HG03378 (cell line): Measurements from ENCODE around the gene KCNQ1.

ENCODE experiments used
- ATAC-seq: cut with Tn5 transposase; IDR thresholded peaks from one replicate; pipeline ENCODE4 v1.9.1; 2021; ENCODE audit warnings: mild to moderate bottlenecking, moderate library complexity; ENCODE audit not compliant: unreplicated experiment

The KCNQ1 gene

DNA sequence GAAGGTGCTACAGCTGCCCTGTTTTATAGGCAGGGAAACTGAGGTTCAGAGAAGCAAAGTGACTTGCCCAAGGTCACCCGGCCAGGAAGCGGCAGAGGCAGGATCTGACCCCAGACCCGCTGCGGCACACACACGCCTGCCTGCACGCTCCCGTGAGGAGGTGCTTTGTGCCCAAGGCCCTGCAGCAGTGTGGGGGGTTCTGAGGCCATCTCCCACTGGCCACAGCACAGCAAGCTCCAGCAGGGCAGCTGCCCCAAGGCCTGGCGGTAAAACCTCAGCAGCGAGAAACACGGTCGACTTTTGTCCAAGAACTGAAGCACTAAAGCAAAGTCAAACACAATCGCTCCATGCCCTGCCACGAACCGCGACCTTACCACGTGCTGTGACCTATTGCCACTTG lies 398.1 kb downstream of the KCNQ1 start:
- no peak for ATAC-seq

DNA sequence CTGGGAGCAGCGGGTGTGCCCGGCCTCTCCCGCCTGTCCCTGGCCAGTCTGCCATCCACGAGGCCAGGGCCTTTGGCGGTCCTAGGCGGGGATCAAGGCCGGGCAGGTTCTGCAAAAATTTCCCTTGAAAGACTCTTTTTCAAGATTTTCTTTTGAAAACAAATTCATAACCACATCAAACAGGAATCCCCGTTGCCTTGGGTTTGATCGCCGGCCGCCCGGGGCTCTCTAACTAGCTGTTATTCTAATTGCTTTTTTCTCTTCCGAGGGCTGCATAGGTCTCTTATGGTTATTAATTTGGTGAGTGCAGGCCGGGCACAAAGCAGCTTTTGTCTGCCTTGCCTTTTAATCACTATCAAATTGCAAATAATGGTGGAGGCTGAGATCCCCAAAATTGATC lies 398.7 kb downstream of the KCNQ1 start:
- ATAC-seq = no peak

DNA sequence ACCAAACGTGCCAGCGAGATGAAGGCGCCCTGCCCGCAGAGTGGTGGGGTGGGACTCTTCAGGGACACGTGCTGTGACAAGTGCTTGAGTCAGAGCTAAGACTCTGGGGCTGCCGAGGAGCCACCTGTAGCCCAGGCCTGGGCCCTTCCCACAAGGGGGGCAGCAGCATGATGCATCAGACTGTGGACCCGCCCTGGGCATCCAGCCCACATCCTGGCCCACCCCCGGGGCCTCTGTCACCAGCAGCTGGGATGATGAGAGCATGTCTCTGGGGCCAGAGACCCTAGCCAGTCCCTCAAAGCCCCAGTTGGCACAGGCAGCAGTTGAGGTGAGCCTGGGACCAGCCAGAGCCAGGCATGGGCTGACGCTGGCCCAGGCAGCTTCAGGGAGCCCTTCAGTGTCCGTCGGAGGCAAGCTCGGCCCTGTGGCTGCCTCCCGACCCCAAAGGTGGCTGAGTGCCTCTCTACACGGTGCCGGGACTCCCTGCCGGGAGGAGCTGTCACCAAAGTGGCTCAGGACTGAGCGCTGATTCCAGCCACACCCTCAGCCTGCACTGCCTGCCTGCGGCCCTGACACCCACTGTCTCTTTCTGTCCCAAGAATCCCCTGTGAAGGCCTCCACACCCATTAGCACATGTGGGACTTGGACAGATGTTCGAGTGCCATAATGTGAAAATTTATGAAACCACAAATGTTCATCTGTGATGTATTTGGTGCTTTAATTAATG lies 399.5 kb downstream of the KCNQ1 start:
- ATAC-seq = no peak

DNA sequence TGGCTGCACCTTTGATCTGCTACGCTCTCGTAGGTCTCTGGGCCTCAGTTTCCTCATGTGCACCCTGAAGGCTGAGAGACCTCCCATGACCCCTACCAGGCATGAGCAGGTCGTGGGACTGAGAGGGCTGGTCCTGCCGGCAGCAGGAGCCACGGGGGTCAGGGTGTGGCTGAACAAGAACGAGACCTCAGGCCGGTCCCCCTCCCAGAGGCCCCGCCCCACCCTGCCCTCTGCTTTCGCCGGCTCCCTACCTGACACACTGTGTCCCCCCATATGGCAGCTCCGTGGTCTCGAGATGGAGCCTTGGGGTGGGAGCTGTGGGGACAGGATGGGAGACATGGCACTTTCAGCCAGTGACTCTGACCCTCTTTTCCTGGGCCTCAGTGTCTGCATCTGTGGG lies 400.2 kb downstream of the KCNQ1 start:
- no peak for ATAC-seq

DNA sequence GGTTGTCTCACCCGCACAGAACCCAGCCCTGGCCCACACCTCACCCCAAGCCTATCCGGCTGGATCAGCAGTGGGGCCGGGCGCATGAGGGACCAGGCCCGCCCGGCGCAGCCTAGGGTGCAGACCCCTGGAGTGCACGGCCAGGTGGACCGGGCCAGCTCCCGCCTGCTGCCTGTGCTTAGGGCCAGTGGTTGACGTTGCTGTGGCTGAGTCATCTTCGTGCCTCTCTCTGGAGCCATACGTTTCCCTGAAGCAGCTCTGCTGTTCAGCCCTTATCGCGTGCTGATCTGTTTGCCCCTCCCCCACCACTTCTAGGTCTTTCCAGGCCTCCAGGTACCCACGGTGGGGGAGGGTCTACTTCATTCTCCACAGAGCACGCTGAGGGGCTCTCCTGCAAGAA lies 401.2 kb downstream of the KCNQ1 start:
- no peak for ATAC-seq

DNA sequence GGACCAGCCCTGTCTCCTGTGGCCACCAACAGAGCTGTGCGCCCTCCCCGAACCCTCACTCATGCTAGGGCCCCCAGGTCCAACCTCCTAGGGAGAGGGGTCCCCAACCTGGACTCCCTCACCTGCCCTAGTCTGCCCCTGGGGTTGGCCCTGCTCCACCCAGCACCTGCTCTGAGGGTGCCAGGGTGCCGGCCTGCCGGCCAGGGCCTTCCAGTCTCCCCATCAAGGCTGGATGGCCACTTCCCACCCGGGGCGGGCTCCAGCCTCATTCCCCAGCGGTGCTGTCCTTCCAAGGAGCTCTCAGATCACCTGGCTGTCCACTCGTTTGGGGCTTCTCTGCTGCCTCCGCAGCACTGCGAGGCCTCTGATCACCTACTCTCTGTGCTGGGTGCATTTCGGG lies 401.7 kb downstream of the KCNQ1 start:
- no peak for ATAC-seq

DNA sequence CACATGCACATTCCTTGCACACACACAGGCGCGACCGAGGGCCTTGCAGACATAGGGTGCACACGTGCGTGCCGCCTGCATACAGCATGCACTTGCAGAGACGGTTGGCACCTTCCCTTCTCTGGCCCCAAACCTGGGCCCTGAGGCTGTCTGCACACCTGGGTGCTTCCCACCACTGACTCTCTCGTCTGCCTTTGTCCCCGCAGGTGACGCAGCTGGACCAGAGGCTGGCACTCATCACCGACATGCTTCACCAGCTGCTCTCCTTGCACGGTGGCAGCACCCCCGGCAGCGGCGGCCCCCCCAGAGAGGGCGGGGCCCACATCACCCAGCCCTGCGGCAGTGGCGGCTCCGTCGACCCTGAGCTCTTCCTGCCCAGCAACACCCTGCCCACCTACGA lies 402.8 kb downstream of the KCNQ1 start:
- no peak for ATAC-seq

DNA sequence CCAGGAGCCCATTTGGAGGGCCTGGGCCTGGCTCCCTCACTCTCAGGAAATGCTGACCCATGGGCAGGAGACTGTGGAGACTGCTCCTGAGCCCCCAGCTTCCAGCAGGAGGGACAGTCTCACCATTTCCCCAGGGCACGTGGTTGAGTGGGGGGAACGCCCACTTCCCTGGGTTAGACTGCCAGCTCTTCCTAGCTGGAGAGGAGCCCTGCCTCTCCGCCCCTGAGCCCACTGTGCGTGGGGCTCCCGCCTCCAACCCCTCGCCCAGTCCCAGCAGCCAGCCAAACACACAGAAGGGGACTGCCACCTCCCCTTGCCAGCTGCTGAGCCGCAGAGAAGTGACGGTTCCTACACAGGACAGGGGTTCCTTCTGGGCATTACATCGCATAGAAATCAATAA lies 403.7 kb downstream of the KCNQ1 start:
- no peak for ATAC-seq

DNA sequence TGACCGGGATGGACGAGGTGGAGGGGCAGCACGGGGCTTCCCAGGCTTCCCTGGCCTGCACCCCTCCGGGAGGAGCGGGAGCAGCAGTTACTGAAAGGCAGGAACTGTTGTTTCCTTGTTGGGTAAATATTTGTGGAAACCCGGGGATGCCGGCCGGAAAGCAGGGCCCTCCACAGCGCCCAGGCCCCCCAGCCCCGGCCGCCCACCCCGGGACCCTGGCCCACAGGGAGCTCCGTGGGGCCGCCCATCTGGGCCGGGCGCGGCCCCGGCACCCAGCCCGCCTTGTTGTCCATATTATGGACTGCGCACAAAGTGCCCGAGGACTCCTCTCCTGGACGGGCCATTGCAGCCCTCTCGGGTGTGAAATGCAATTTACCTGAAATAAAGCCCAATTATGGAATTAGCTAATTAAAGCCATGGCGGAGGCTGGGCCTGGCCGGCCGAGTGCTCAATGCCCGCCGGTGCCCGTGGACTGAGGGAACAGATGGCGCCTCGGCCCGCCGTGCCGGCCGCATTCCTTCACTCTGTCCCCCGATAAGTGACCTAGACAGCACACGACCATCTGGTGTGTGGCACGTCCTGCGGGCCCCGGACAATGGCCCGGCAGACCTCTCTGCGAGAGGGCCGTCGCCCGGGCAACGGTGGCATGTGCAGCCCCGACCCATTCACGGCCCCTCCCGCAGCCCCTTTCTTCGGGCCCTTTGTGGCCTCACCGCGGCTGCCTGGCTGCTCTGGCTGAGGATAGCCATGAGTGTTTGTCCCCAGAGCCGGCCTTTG lies 405.4 kb downstream of the KCNQ1 start:
- no peak for ATAC-seq

DNA sequence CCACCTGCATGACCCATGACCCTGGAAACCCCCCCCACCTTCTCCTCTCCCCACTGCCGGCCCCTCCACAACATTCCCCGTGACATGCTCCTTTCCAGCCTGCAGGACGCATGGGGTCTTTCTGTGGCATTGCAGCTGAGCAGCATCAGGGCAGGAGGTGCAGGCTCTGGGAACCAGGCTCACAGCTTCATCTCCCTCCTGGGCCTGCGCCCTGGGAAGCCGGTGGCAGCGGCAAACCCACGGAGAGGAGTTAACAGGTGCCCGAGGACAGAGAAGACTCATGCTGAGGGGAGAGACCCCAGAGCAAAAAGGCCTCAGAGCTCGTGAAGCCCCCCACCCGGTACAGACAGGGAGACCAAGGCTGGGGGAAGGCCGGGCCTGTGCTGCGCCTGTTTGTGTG lies 408.6 kb downstream of the KCNQ1 start:
- ATAC-seq = no peak

DNA sequence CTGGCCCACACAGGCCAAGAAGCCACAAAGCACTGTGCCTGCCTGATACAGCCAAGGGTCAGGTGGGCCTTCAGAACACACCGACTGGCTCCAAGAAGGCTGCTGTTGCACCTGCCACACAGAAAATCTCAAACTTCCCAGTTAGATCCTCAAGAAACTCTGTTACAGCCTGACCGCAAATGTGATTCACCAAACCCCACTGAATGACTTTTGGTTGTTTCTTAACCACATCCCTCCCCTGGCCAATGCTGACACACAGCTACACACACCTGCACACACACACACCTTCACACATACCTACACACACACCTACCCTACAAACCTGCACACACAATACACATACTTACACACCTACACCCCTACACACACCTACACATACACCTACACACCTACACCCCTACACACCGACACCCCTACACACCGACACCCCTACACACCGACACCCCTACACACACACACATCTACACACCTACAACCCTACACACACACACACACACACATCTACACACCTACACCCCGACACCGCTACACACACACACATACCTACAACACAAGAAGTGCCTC lies 409.3 kb downstream of the KCNQ1 start:
- ATAC-seq = no peak

DNA sequence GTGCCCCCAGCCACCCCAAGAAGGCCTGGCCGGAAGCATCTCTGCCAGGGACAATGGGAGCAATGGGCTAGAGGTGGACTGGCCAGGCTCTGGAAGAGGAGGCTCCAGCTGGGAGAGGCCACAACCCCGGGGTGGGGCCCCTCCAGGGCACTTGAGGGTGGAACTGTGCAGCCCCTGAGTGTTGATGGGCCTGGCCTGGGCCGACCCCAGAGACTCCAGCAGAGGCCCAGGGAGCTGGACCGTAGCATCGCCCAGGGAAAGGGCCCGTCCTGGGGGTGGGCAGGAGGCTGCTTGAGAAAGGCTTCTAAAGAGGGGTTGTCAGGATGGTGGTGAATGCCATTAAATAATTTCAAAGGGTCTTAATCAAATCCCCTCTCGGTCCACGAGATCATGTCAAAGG lies 410.4 kb downstream of the KCNQ1 start:
- no peak for ATAC-seq

DNA sequence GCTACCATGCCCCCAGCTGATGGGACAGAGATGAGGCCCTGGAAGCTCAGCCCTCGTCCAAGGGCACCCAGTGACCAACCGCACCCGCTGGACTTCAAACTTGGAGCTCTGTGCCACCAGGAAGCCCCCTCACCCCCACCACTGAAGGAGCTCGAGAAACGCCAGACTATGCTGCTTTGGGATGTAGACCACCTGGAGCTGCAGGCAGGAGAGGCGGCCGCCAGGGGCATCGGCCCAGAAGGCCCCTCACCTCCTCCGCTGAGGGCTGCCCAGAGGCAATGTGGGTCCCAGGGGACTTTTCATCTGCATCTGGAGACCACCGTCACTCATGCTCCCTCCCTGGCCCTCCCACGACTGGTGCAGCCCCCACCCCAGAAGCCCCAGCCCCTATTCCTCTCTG lies 412.5 kb downstream of the KCNQ1 start:
- no peak for ATAC-seq

DNA sequence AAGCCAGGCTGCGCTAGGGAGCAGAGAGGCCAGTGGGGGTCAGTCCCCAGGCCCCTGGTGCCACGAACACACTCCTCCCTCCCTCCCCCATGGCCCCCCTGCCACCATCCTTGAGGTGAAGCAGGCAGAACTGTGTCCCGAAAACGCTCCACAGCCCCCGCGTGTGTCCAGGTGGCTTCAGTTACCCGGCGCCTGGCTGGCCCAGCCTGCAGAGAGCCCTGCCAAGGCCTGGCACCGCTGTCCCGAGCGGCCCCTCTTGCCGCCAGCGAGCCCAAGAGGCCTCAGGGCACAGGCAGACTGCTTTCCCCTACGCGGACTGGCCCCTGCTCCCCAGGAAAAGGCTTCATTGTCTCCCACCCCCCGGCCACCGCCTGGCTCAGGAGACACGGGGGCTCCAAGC lies 413.1 kb downstream of the KCNQ1 start:
- no peak for ATAC-seq

DNA sequence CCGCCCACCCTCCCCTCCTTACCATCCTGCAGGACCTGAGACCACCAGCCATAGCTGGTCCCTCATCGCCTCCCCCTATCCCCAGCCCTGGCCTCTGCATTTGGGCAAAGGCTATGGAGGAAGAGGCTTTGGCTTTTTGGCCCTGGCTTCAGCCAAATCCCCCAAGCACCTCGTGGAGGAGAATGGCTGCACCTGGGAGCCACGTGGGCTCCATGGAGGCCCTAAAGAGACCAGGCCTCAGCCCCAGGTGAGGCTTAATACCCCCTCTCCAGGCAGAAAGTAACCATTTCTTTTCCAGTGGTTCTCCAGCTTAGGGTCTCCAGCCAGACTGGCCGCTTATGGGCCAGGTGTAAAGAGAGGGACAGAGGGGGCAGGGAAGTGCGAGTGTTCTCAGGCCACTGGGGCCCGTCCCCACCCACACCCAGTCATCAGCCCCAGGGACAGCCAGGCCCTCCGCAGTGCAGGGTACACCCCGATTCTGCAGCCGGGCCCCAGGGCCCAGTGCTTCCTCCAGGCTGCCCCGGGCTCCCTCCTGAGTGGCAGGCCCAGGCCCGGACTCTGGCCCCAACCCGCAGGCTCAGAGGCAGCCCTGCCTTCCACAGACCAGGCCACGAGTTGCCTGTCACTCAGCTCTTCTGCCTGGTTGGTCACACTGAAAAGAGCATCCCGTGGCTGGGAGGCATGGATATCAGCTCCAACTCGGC lies 414.3 kb downstream of the KCNQ1 start:
- no peak for ATAC-seq

DNA sequence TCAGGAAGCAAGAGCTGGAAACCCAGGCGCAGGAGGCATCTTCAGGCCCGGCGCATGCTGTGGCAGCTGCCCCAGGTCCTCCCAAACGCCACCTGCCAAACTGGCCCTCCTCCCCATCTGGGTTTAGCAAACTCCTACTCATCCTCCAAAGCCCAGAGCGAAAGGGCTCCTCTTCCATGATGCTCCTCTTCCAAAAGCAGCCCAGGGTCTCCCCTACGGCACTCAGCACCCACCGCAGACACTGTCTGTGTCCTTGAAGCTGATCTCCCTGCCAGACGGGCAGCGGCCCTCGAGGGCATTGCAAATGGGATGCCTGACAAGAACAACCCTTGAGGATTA lies 414.9 kb downstream of the KCNQ1 start:
- ATAC-seq = no peak

DNA sequence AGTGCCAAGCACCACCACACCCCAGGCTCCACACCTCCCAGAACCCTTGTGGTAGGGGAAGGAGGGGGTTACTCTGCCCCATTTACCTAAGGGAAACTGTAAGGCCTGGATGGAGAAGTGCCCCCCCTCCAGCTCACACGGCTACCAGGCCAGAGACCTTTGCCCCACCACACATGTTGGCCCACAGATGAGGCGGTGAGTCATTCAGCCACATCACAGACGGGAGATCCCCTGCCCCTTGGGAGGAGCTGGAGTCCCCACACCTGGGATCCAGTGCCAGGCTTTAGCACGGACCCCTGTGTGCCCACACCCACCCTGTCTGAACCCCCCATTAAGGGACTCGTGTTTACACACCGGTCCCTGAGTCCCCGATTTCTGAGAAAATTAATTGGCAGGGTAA lies 415.8 kb downstream of the KCNQ1 start:
- ATAC-seq = no peak

DNA sequence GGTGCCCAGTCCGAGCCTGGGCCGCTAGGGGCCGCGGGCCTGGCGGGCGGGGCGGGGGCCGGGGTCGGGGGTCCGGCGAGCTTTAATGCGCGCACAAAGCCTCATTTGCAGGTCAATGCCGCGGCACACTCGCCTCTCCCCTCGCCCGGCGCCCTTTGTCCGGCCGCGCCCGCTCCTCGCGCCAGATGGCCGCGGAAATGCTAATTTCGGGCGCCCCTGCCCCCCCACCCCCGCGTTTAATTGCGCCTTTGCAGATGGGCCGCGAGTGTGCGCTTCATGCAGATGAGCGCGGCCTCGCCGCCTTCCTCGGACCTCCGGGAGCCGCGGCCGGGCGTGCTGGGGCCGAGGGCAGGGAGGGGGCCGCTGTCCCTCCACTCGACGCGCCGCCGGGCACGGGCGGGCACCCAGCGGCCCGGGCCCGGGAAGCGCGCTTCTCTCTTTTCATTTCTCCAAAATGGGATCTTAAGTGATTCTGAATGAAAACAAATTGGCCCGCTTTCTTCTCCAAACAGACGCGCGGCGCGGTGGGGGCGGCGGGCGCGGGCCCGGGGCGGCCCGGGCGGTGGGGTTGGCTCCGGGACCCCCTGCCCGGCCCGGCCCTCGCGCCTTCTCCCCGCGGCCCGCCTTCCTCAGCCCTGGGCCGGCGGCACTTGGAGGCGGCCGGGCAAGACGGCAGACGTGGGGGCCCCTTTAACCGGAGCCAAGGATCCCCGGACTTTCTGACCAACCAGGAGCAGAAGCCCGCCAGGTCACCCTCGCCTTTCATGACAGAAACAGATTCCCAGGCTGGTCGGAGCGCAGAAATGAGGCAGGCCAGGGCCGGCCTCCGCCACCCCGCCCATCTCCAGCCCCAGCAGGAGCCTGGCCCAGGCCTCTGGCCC lies 417.8 kb downstream of the KCNQ1 start:
- ATAC-seq = no peak

DNA sequence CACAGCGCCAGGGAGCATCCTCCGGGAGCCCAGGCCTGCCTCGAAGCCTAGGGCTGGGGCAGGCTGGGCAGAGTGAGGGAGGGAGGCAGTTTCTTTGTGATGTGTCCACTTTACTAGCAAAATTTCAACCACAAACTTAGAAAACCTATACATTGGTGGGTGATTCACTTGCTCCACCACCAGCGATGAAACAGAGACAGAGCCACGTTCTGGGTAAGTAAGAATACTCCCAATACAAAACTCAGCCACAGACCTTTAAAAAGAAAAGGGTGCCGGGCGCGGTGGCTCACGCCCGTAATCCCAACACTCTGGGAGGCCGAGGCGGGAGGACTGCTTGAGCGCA lies 418.4 kb downstream of the KCNQ1 start:
- no peak for ATAC-seq

DNA sequence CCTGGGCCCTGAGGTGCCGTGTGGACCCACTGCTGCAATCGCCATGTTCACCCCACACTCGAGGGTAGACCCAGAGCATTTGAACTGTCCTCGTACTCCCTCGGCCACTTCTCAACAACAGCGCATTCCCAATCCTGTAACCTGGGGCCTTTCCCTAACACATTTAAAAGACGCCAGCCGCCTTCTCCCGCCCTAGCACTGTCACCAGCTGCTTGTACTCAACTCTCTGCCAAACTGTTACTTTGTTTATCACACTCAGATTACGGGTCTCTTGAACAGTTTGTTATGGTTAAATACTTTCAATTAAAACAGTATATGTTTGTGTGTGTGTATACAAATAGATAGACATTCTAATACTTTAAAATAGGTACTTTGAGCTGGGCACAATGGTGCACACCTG lies 420.1 kb downstream of the KCNQ1 start:
- no peak for ATAC-seq
